GM18511 (cell line): ENCODE measurements around the gene YES1.
"Not testable (repeated sequence)": the region's sequence is repeated elsewhere in the genome, so short reads cannot be mapped to it uniquely, and the experiment has no call there.

Experiments used
- ATAC-seq: cut with Tn5 transposase; IDR thresholded peaks from one replicate; pipeline ENCODE4 v1.9.1; 2021; ENCODE audit warnings: mild to moderate bottlenecking, moderate library complexity; ENCODE audit not compliant: unreplicated experiment

The YES1 gene

DNA sequence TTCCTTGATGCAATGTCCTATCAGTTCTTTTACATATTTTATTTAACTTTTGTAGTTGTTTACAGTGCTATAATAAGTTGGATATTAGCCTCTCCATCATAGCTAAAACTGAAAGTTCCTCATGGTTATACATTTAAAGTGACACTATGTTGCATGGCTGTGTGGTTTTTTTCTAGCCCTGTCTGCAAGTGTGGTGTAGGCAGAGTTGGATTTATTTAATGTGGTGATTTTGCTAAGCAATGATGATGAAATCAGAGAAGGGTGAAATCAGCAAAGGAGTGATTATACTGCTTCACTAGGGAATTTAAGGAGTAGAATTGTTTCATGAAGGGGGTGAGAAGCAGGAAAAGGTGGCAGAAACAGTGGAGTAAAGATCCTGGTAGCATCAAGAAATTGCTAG is 81.3 kb downstream of the YES1 start:
- ATAC-seq = no peak

DNA sequence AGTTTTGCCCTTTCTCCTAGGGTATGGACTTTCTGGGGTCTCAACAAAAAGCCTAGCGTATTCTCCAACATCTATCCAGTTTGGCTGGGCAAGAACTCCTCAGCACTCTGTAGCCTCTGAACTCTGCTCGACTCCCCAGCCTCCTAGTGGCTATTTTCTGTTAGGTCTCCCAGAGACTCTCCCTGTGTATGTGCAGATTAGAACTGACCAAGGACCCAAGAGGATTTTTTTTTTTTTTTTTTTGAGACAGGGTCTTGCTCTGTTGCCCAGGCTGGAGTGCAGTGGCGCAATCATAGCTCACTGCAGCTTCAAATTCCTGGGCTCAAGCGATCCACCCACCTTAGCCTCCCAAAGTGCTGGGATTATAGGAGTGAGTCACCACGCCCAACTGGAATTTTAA is 81.9 kb downstream of the YES1 start:
- not testable (repeated sequence) for ATAC-seq

DNA sequence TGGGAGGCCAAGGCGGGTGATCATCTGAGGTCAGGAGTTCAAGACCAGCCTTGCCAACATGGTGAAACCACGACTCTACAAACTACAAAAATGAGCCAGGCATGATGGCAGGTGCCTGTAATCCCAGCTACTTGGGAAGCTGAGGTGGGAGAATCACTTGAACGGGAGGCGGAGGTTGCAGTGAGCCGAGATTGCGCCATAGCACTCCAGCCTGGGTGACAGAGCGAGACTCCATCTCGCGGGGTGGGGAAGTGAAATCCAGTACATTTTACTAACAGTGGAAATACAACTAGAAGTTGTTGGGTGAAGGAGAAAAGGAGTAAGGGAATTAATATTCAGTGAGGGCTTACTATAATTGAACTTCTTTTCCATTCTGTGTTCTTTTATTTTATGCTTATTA is 86.4 kb downstream of the YES1 start:
- ATAC-seq = no peak

DNA sequence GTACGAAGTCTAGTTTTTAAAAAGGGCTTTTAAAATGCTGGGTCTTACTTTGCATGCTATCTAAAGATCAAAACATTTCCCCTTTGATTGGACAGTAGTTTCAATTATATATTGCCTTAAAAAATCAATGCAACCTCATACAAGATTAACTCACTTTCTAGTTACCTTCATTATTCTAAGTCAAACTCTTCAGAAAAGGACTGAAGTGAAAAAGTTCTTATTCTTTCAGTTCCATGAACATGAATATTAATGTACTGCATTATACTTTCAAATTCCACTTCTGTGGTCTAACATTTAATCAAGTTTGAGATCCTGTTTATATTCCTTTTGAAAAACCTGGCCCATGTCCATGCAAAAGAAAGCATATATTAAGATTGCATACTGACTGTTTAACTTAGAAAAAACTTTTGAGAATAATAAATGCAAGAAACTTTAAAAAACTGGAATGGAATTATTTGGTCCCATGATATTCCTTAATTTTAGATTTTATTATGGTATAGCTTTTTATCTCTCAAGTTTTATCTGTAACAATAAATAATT is 88.4 kb downstream of the YES1 start:
- no peak for ATAC-seq

DNA sequence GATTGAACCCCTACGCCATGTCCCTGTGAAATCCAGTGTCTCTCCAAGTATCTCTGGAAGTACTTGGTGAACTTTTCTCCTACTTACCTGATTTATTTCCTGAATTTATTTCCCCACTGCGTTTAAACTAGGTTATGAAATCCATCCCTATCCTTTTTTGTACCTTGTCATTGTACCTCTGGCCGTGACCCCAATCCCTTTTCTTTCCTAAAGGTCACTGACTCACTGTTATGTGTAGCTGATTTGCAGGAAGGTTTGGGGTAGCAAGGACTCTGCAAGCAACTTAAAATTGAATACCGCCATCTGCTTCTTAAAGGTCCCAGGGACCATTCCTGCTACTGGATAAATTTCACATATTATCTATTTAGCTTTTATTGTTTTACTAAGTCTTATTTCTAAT is 95.0 kb downstream of the YES1 start:
- no peak for ATAC-seq

DNA sequence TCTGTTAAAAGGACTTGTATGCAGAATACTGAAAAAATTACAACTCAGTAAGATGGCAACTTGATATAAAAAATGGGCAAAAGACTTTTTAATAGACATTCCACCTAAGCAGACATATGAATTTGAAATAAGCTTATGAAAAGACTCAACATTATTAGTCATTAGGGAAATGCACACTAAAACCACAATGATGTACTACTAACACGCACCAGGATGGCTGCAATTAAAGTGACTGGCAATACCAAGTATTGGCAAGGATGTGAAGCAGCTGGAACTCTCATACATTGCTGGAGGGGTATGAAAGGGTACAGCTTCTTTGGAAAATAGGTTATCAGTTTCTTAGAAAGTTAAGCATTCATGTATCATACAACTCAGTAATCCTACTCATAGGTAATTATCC is 96.4 kb downstream of the YES1 start:
- ATAC-seq = no peak

DNA sequence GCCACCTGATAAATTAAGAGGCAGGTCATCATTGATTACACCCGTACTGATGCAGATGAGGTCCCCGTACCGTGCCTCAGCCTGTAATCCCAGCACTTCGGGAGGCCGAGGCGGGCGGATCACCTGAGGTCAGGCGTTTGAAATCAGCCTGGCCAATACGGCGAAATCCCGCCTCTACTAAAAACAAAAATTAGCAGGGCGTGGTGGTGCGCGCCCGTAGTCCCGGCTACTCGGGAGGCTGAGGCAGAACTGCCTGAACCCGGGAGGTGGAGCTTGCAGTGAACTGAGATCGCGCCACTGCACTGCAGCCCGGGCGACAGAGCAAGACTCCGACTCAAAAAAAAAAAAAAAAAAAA is 98.9 kb downstream of the YES1 start:
- no peak for ATAC-seq

DNA sequence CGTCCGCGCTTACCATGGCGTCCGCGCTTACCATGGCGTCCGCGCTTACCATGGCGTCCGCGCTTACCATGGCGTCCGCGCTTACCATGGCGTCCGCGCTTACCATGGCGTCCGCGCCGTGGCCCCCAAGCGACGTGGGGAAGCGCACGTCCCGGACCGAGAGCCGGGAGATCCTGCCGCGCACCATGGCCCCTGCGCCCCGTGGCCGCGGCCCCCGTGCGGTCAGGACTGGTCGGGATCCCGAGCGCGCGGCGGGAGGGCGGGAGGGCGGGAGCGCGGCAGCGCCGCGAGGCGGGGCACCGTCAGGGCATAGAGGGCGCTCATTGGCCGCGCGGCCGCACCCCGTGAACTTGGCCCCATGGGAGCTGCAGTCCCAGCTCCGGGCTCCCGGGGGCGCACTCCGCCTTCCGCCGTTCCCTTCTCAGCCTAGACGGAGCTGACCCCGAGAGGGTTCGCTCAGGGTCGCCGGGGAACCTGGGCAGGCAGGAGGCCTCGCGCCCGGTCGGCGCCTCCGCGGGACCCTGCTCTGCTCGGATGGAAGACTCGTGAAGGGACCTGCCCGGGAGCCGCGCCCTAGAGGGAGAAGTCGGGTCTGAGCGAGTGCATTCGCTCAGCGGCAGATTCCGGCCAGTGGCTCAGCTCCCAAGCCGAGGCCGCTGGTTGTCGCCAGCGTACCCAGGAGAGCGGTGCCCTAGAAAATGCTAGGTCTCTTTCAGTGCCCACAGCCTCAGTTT is 99.5 kb downstream of the YES1 start, which contains the start of gene ENOSF1:
Gene ENOSF1 (minus strand): TSS at position 230 of the 734 bp plus-strand sequence. CDS start 43 bp downstream, at position 187.
- ATAC-seq = peak; percentile 80

DNA sequence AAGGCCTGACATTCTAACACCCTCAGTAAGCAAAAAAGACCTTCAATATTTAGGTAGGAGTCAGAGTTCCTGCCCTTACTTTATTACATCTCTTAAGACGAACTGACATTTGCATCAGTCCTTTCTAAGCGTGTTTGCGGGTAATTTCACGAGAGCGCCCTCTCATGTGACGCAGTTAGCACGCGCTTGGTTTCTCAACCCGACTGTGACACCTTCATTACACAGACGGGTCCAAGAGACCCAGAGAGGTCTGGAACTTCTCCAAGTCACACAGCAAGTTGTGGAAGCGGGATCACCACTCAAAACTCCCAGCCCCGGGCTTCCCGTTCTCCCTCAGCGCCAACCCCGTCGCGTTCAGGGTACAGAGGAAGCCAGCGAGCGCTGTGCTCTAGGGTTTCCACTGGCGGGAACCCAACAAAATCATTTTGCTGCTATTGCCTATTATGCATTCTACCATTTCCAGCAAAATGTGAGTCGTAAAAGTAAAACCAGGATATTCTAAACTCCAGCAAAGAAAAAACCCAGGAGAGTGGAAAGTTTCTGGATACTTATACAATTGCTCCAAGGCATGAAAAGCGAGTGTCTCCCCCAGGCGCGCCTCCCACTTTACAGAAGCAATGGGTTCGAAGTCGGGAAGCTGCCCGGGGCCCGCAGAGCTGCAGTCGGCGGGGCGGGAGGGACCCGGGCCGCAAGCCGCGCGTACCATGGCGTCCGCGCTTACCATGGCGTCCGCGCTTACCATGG is 100.2 kb downstream of the YES1 start:
- ATAC-seq = peak; percentile 76

DNA sequence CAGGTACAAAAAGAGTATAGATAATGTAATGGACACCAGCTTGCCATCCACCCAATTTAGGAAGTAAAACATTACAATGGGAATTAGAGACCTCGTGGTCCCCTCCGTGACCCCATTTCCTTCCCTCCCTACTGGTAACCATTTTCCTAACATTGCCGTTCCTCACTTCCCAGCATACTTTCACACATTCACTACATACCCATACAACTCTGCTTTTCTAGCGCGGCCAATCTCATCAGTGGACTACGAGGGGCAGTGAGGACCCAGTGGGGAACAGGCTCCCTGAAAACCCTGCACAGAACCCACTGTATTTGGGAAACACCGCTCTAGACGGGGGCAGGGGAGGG is 100.8 kb downstream of the YES1 start:
- peak; percentile 20 for ATAC-seq

DNA sequence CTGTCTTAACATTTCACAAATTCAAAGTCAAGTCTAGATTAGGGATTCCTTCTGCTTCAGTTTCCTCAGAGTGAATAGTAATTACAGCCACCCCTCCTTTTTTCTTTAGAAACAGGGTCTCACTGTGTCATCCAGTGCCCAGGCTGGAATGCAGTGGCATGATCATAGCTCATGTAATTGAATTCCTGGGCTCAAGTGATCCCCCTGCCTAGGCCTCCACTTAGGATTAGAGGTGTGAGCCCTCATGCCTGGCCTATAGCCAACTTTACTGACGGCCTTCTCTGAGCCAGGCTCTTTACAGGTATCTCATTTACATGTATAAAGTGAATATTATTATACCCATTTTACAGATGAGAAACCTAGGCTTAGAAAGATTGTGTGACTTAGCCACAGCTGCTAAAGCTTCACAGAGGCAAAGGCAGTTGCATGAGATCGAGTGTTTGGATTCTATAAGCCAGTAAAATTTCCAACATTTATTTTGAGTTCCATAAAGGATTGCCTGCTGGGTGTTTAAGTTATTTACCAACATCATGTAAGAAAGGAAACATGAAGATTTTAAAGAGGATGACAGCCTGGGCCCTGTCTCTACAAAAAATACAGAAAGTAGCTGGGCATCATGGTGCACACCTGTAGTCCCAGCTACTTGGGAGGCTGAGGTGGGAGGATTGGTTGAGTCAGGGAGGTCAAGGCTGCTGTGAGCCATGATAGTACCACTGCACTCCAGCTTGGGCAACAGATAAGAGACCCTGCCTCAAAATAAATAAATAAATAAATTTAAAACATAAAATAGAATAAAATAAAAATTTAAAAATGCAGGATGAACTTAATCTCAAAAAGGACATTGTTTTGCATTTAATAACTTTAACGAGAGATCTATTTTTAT is 101.4 kb downstream of the YES1 start:
- no peak for ATAC-seq

DNA sequence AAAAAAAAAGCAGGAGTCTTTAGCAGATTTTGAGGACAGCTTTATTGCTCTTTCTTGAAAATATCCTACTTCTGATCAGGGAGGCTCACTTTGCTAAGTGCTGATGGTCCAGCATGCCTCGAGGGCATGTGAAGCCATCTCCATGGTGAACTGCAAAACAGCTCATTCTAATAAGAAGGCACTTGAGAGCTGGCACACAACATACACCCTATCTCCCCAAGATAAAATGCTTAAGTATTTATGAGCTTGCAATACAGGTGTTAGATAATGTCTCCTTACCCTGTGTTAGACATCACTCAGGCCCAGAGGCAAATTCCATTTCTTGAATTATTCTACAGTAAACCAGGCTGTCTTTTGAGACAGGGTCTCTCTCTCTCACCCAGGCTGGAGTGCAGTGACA is 102.3 kb downstream of the YES1 start:
- no peak for ATAC-seq

DNA sequence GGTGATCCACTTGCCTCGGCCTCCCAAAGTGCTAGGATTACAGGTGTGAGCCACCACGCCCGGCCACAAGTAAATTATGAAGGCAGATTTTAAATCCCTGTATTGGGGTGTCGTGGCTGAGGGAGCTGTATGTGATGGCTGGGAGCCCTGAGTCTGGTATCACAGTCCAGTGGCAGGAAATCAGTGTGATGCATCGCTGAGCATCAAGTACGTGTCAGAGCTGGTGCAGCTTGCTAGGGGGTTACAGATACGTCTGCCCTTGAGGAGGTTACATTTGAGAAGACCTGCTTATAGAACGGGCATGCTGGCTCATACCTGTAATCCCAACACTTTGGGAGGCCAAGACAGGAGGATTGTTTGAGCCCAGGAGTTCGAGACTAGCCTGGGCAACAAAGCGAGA is 103.9 kb downstream of the YES1 start:
- no peak for ATAC-seq

DNA sequence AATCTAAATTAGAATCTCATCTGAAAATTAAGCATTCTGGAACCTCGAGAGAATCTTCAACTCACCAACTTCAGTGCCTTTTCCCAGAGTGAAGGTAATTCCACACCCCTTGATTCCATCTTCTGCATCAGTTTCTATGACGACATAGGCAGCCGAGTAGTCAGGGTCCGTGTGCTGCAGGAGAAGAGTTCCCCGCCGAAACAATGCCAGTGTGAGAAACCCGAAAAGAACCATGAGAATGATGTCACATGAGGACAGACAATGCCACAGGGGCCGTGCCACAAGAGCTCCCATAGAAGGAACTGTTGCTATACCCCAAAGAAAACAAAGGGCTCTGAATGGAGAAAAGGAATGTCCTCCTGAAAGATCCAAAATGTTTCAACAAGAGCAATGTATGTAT is 105.6 kb downstream of the YES1 start:
- ATAC-seq = no peak

DNA sequence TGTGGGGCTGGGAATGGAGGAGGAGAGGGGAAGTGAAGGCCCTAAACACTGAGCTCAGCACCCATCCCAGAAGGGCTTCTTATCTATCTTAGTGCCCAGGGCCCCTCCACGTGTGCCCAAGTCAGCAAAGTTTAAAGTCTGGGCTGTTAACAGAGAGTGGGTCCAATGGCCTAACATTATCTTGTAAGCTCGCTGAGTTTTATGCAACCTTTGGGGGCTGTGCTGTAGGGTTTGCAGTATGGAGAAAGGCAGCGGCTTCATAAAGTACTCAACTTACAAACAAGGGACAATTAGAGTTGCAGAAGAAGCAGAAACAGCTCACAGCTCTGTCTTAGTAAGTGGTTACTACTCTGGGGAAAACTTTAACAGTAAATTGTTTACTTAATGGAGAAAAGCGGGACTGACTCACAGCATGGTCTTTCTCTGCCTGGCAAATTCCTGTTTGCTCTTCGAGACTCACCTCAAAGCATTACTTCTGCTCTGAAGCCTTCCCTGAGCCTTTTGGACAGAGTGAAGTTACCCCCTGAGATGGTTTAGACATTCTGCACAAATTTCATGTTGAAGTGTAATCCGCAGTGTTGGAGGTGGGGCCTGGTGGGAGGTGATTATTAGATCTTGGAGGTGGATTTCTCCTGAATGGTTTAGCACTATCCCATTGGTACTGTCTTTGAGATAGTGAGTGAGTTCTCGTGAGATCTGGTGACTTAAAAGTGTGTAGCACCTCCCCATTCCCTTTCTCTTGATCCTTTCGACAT is 108.7 kb downstream of the YES1 start:
- ATAC-seq = no peak

DNA sequence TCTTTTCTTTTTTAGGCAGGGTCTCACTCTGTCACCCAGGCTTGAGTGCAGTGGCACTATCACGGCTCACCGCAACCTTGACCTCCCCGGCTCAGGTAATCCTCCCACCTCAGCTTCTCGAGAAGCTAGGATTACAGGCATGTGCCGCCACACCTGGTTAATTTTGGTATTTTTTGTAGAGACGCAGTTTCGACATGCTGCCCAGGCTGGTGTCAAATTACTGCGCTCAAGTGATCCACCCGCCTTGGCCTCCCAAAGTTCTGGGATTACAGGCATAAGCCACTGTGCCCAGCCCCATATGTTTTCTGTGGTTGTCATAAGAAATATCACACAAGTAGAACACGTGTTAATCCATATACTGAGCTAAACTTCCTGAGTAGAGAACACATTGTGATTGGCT is 114.2 kb downstream of the YES1 start:
- no peak for ATAC-seq

DNA sequence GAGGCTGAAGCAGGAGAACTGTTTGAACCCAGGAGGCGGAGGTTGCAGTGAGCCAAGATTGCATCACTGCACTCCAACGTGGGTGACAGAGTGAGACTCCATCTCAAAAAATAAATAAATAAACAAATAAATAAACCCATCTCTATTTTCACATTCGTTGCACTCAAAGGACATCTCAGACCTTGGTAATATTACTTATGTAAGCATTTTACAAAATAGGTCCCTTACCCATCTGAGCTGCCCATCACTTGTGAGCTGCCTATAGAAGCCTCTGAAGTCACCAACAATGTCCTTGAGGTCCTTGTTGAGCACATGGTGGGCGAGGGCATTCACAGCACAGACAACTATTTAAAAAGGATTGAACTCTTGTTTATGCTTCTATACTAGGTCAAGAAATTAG is 115.0 kb downstream of the YES1 start:
- no peak for ATAC-seq

DNA sequence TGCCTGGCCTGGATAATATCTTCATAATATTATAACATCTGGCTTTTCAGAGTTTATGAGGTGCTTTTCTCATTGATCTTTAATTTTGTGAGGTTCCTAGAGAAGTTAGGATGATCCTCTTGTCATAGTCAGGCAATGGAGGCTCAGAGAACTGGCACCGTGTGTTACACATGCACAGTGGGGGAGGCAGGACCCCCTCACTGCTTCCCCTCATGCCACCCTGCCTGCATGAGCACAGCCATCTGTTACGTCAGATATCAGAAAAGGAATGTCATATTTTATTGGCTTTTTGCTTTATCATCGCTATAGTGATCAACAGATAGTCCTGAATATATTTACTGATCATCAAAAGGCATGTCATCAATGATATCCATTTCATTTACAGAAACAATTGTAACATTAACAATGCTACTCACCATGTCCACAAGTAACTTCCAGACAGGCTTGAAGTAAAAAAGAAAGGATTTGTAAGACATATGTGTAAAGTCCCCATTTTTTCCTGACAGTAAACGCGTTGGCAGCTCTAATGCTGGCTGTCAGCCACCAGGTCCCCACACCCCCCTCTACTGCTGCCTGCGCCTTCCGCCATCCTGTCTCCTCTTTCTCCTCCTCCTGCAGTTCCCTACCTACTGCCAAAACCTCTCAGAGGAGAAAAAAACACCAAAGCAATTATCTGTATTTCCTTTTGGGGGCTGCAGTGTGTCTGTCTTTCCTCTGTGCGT is 118.4 kb downstream of the YES1 start:
- ATAC-seq = no peak

DNA sequence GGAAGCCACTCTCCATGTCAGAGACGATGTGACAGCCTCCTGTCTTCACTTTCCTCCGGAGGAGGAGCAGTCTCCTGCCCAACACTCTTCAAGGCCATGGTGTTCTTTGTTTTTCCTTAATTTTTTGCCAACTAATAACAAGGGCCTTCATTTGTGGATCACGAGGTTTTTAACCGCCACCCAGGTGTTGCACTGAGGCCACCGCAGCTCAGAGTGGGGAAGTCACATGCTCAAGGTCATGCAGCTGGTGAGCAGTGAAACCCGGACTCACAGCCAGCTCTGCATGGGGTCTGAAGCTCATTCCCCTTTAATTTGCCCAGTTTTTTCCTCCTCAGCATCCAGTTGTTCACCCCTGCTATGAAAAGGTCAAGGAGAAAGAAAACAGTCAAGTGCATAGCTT is 119.2 kb downstream of the YES1 start:
- no peak for ATAC-seq

DNA sequence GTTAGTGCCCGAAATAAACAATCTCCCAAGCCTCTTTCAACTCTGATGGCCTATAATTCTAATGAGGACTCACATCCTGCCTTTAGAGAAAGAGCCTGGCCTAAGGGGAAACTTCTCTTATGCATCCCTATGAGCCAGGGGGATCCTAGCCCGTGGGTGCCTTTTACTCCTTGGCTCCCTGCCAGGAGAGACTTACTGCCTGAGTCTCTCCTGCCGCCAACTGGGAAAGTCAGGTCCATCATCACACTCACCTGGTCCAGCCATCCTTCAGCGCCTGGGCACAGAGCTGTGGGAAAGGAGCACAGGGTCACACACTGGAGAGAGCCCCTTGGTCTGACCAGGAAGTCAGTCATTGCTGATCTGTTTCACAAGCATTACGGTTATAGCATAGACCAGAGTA is 123.7 kb downstream of the YES1 start:
- ATAC-seq = no peak
